ENCODE data around the gene SRRM3.
A peak's percentile ranks its signal among the peaks of the same experiment; 100 is the strongest.
"Not testable (repeated sequence)": the region's sequence is repeated elsewhere in the genome, so short reads cannot be mapped to it uniquely, and the experiment has no call there.

SRRM3 gene, protein sequence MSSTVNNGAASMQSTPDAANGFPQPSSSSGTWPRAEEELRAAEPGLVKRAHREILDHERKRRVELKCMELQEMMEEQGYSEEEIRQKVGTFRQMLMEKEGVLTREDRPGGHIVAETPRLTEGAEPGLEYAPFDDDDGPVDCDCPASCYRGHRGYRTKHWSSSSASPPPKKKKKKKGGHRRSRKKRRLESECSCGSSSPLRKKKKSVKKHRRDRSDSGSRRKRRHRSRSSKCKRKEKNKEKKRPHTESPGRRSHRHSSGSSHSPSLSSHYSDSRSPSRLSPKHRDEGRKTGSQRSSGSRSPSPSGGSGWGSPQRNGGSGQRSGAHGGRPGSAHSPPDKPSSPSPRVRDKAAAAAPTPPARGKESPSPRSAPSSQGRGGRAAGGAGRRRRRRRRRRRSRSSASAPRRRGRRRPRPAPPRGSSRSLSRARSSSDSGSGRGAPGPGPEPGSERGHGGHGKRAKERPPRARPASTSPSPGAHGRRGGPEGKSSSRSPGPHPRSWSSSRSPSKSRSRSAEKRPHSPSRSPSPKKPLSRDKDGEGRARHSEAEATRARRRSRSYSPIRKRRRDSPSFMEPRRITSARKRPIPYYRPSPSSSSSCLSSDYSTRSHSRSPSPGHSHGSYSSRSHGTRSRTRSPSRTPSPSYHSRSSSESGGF

DNA sequence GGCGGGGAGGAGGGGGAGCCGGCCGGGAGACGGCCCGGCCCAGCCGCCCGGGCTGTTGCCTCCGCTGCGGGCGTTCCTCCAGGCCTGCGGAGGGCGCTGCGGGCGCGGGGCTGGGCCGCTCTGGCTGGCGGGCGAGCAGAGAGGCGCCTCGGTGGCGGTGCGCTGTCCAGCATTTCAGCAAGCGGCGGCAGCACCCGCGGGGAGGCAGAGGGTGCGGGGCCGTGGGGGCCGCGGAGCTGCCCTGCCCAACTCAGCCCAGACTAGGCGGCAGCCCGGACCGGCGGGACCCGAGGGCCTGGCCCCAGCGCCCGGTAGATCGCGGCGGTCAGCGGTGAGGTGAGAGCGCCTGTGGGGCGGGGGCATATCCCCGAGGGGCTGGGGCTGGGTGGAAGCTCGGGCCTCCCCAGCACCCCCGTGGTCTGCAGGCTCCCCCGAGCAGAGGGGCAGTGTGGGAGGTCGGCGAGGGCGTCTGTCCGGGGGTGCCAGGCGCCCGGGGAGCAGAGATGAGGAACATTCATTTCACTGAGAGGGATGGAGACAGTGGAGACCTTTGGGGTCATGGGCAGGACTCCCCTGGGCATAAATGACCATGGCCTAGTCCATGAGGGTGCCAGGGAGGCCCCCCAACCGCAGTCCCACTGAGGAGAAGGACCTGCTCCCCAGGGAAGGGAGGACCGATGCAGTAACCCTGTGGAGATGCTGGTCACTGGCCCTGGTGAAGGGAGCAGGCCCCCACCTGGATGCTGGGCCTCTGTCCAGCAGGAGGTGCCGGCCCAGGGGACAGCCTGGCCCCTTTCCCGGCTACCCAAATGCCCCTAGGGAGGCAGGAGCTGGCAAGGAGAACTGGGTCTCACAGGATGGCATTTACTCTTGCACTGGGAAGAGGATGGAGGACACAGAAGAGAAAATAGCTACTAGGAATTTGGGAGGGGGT lies at the start of gene SRRM3:
Gene SRRM3, plus strand, starts transcription at position 165 of the 934 bp plus-strand sequence. CDS start 33,171 bp downstream, outside the sequence.
- DNase-seq (ENCODE audit: low spot score) = peak; percentile 81

DNA sequence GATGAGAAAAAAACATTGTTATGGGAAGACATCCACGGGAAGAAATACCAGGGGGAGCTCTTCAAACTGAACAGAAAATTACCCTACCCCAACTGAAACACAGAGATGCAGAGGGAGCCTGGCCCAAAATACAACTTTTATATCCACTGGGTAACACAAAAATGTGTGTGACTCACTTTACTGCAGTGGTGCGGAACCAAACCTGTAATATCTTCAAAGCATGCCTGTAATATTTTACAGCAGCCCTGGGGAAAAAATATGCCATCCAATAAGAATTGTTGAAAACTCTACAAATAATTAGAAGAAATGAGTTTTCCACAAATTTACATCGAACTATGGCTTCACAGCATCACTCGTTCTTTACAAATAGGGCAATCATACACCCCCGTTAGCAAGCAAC lies 49.8 kb upstream of the SRRM3 start:
- DNase-seq (ENCODE audit: low spot score) = no peak

DNA sequence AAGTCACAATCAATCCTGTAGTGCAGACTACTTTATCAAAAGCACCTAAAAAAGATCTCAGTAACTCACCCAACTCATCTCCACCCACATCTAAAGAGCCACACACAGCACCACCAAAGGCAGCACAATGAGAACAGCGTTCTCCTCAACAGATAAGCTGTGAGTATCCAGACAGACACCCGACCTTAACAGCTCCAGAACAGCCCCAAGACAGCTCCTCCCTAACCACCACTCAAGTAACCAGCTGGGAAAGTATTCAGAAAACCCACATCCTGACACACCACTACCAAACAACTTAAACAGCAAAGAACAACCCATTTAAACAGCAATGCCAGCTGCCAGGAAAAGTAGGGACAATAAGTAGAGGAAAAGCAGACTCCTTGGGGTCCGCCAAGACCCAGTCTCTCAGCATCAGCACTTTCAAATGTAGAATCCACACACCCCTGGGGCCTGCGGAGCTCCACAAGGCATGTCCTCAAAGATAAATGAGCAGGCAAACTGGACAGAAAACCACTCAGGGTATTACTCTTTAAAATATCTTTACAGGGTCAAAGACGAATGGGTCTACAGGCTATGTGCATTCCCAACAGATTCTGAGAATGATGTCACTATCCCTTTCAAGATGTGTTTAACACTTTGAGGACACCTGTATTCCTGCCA lies 48.0 kb upstream of the SRRM3 start:
- peak; percentile 45 for DNase-seq (ENCODE audit: low spot score)

DNA sequence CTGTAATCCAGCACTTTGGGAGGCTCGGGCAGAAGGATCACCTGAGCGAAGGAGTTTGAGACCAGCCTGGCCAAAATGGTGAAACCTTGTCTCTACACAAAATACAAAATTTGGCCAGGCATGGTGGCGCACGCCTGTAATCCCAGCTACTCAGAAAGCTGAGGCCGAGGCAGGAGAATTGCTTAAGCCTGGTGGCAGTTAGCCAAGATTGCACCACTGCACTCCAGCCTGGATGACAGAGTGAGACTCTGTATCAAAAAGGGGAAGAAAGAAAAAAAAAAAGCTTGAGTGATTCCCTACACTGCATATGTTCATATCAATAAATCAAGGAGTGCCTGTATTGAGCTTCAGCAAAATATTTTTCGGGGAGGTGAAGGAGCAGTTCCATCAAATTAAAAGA lies 45.8 kb upstream of the SRRM3 start:
- no peak for DNase-seq (ENCODE audit: low spot score)

DNA sequence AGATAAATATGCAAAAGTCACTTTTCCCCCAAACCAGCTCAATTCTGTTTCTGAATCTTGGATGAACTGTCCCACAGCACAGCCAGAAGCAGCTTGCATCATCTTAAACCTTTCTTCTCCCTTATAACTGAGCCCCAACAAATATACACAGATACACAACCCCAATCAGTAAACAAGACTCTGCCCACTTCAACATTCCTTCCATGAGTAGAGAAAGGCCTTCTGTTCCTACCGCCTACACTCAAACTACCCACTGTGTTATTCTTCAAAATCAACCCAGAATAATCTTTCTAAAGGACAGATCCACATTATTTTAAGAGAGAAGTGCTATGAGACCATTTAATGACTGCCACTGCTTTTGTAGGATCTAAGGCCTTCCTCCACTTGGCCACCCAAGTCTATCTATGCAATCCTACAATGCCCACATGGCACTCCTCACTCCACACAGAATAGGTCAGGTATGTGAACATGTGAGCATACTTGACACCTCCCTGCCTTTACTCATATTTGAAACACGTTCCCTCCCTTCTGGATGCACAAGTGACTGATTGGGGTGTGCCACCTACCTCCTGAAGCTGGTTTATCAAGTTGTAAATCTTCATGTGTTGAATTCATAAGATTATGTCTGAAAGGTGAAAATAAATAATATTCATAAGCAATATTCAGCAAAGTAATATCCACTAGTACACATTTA lies 44.6 kb upstream of the SRRM3 start:
- not testable (repeated sequence) for DNase-seq (ENCODE audit: low spot score)

DNA sequence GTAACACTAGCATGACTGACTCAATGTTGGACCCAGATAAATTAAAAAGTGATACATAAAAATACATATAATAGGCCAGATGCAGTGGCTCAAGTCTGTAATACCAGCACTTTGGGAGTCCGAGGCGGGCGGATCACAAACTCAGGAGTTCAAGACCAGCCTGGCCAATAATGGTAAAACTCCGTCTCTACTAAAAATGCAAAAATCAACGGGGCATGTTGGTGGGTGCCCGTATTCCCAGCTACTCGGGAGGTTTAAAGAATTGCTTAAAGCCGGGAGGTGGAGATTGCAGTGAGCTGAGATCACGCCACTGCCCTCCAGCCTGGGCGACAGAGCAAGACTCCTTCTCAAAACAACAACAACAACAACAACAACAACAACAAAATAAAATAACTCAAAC lies 43.3 kb upstream of the SRRM3 start:
- not testable (repeated sequence) for DNase-seq (ENCODE audit: low spot score)

DNA sequence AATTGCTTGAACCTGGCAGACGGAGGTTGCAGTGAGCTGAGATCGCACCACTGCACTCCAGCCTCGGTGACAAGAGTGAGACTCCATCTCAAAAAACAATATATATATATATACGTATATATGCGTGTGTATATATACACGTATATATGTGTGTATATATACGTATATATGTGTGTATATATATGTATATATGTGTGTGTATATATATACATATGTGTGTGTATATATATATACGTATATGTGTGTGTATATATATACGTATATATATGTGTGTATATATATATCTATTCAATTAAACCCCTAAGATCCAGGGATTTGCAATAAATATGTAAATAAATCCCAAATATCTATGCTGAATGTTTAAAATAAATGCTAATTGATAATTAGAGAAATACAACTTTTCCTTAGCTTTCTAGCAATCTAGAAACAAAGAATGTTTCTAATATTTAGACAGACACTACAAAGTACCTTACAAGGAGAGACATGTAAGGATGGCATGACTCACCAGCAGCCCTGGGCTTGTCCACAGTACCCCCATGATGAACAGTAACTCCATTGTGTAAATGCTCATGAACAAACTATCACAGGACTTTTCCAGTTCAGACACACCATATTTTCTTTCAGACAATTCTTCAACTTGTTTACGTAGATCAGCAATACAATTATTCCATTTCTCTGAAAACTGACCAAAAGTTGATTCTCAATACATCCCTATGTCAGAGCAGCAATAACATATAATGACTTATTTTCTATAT lies 39.1 kb upstream of the SRRM3 start:
- DNase-seq (ENCODE audit: low spot score) = not testable (repeated sequence)

DNA sequence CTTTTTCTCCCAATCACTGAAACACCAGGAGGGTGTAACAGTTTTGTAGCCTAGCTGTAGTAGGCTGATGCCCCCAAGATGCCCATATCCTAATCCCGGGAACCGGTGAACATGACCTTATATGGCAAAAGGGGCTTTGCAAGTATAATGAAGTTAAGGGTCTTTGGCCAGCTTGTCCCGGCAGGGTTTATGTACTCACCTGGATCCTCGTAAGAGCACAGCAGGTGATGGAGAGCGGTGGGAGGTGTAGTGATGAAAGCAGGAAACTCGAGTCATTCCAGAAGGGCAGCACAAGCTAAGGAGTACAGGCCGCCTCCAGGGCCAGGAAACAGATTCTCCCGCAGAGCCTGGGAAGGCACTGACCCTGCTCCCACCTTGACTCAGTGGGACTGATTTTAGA lies 37.9 kb upstream of the SRRM3 start:
- DNase-seq (ENCODE audit: low spot score) = not testable (repeated sequence)

DNA sequence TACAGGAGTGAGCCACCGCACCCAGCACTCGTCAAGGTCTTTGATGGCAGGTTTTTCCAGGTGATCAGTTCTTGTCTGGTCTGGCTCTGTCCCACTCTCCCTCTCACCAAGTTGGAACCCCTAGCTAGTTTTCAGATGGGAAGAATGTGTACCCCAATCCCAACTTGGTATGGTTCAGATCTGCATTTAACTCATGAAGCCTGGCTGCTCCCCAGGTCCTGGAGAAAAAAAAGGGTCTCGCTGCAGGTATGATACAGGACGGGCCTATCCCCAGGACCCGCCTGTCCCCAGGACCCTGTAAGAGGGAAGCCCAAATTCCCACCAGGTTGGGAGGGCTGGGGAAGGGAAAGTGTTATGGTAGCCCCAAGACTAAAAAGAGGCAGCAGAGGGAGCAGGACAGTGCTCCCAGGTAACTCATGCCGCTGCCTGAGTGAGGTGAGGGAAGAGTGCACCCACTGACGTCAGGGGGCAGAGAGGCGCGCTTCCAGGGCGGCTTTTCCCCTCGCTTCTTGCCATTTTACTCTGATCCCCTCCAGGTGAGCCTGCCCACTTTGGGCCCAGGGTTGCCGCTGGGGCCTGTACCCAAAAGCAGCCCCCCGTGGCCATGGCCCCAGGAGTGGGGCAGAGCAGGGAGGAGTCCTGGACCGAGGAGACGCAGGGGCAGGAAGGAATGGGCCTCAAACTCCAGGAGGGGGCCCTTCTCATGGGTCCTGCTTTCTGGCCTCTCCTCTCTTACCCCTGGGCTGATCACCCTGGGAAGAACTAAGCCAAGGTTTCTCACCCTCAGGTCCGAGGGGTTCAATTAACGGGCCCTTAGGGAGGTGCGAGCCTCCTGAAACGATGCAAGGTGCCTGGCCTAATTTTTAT lies 36.4 kb upstream of the SRRM3 start:
- DNase-seq (ENCODE audit: low spot score) = no peak

DNA sequence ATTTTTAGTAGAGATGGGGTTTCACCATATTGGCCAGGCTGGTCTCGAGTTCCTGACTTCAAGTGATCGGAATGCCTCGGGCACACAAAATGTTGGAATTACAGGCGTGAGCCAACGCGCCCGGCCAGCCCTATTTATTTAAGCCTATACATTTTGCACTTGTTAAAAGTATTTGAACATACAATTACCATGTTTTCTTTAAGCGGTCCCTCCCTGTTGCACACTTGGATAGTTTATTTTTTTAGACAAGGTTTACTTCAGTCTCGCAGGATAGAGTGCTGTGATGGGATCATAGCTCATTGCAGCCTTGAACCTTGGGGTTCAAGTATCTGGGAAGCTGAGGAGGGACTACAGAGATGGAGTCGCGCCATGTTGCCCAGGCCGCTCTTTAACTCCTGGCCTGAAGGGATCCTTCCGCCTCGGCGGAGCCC lies 35.7 kb upstream of the SRRM3 start:
- no peak for DNase-seq (ENCODE audit: low spot score)

DNA sequence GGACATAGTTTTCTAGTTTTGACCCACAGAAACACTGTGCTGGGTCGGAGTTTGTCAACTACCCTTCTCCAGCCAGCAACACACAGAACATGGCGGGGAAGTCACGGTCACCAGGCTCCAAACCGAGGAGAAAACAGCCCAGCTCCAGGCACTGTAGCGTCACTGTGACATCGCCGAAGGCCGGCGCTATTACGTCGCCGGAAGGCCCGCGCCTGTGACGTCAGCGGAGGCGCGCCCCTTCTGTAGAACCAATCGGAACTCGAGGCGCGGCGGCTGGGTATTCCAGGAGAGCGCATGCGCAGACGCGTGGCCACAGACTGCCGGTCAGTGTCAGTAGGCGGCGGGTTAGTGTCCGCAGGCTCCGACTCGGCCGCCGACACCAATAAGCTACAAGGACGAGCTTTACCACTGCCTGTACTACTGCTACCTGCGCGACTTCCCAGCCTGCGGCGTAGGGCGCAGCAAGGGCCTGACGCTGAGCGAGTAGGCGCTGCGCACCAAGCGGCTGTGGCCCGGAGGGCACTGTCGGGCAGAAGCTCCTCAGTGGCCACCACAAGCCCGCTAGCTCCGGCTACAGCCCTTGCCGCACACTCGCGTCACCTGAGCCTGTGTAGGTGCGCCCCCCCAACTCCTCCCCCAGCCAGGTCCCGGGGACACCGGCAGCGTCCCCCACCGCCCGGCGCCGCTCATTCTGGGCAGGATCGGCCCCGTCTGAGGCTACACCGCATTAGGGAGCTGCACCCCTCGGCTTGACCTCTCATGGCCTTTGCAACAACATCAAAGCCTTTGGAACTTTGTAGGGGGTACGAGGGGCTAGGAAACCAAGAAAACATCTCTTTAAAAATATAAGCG lies 35.1 kb upstream of the SRRM3 start:
- DNase-seq (ENCODE audit: low spot score) = peak; percentile 88

DNA sequence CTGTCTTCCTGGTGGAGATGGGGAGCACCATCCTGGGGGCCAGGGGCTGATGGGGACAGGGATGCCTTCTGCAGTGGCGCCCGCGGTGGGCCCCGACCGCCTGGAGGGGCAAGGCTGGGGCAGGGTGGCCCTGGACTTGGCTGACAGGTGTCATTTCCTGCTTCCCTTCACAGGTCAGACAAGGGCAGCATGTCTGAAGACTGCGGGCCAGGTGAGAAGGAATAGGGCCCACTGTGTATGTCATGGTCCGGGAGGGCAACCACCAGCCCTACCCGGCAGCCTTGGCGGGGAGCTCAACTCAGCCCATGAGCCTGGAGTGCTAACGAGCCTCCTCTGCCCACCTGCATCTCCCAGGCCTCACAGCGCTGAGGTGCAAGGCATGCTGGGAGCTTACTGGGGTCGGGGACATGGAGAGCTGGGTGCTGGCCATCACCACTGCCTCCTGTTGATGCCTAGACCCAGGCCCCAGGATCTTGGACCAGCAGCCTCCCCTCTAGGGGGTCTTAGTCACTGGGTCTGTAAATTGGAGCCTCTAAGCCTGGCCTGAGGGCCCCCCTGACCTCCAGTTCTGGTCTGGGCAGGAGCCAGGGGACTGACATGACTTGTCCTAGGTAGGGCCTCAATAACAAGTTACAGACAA lies 28.0 kb upstream of the SRRM3 start:
- no peak for DNase-seq (ENCODE audit: low spot score)

DNA sequence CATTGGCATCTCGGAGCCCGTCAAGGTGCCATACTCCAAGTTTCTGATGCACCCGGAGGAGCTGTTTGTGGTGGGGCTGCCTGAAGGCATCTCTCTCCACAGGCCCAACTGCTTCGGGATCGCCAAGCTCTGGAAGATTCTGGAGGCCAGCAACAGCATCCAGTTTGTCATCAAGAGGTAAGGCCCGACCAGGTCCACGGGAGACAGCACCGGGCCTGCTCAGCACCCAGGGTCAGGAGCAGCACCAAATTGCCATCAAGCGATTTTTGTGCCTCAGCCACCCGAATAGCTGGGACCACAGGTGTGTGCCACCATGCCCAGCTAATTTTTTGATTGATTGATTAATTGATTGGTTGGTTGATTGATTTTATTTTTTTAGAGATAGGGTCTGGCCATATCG lies 24.7 kb upstream of the SRRM3 start:
- not testable (repeated sequence) for DNase-seq (ENCODE audit: low spot score)

DNA sequence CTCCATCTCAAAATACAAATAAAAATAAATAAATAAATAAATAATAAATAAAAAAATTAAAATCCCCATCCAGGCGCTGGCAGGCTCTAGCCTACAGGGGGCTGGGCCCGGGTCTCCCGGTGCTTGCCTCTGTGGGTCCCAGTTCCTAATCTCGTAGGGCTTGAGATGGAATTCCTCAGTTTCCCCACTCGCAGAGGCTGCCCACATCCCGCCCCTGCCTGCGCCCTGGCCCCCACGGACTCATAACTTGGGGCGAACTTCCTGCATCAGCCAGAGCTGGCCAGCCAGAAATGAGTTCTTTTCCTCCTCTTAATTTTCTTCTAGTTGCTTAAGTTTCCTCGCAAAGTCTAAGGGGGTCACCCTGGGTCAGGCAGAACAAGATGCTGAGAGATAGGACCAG lies 22.0 kb upstream of the SRRM3 start:
- no peak for DNase-seq (ENCODE audit: low spot score)

DNA sequence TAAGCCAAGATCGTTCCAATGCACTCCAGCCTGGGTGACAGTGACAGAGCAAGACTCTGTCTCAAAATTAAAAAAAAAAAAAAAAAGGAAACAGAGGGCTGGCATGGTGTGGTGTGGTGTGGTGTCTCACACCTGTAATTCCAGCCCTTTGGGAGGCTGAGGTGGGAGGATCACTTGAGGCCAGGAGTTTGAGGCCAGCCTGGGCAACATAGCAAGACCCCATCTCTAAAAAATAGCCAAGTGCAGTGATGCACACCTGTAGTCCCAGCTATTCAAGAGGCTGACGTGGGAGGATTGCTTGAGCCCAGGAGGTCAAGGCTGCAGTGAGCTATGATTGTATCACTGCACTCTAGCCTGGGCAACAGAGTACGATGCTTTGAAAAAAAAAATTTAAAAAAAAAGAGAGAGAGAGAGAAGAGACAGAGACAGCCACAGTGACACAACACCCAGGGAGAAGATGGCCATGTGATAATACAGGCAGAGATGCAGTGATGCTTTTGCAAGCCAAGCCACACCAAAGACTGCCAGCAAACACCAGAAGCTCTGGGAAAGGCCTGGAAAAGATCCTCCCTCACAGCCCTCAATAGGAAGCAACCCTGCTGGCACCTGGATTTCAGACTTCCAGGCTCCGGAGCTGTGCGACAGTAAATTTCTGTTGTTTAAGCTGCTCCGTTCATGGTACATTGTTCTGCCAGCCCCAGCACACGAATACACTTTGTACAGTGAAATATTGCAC lies 19.3 kb upstream of the SRRM3 start:
- no peak for DNase-seq (ENCODE audit: low spot score)

DNA sequence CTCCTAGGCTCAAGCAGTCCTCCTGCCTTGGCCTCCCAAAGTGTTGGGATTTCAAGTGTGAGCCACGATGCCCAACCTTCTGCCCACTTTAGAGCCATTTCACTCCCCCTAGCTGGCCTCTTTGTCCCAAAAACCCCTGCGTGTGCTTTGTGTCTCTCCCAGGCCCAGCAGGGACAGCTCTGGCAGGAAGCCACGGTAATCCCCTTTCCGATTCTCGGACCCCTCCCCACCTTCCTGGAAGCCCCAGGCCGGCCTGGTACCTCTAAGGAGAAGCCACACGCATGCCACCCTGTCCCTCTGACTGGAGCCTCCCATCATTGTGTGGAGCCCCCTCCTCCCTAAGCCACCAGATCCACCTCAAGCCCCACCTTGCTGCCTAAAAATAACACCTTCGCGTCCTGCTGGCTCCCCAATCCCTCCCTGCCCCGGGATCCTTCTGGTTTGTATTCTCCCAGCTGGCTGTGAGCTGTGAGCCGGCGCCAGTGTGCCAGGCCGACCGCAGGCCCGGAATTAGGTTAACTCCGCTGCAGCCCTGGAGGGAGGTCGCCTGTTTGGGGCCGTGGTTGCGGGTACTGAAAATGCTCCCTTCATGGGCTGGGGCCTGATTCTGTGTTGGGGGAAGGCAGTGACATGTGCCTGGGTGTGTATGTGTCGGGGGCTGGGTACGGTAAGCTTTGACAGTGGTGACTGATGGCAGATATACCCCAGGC lies 16.4 kb upstream of the SRRM3 start:
- DNase-seq (ENCODE audit: low spot score) = no peak

DNA sequence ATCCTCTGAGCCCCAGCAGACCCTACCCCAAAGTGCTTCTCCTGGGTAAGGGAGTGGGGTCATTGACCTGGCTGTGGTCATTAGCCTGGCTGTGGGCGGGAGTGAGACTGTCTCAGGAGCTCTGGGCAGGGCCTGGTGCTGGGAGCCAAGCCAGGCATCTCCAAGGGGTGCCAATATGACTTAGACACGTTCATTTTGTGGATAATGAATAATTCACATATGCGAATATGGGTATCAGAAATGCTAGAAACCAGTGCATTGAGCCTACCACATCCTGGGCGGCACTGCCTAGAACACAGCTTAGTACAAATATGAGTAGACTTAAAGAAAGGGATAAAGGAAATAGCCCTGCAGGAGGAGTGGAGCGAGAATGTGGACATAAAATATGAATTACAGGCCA lies 14.4 kb upstream of the SRRM3 start:
- no peak for DNase-seq (ENCODE audit: low spot score)

Data from CD4-positive, alpha-beta T cell treated with Interleukin-2 at 100 ng/mL for 4 hours (primary cell).